DMS153 (cell line): ENCODE data around the gene NKAIN4.

Source experiments
- DNase-seq: peaks from one replicate; lab custom pipeline; 2025; lab: John Stamatoyannopoulos, UW

The NKAIN4 gene

DNA sequence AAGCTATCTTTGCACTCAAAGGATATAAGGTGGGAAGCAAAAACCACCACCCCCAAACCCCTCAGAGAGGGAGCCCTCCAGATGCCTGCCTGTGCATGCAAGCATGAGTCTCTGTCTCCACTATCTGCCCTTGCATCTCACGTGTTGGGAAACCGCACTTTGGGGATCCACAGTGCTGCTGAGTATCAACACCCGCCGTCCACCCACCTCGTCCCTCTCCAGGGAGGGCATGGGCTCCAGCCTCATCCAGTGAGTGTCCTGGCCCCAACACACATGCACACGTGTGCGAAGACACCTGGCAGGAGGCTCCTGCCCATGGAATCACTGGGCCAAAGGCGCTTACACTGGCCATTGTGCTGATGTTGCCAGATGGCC, 34.8 kb downstream of the NKAIN4 start:
- DNase-seq, result no peak

DNA sequence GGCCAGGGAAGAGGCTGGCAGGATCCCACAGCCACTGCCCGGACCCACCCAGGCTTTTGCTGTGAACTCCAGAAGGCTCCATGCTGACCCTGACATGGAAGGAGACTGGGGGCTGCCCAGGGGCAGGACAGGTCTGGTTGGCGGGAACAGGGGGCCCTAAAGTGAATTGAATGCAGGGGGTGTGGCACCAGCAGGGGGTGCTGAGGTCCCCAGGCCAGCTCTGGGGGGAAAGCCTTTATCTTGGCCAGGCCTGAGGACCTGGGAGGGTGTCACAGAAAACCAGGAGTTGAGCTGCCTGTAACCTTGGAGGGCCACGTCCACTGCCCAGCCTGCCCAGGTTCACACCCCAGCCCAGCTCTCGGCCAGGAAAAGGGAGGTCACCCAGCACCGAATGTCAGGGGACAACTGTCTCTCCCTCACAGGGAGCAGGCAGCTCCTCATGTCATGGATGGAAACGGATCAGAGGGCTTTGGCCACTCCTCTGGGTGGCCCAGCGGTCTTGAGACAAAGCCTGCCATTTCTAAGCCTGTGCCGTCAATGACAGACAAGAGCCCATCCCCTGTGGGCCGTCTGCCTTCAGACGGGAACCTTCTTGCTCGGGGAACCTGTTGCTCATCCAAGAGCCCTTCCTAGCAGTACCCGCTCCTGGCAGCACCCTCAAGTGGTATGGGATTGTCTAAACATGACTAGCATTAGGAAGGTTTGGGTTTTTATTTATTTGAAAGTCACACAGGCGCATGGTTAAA, 35.4 kb downstream of the NKAIN4 start:
- no peak for DNase-seq

DNA sequence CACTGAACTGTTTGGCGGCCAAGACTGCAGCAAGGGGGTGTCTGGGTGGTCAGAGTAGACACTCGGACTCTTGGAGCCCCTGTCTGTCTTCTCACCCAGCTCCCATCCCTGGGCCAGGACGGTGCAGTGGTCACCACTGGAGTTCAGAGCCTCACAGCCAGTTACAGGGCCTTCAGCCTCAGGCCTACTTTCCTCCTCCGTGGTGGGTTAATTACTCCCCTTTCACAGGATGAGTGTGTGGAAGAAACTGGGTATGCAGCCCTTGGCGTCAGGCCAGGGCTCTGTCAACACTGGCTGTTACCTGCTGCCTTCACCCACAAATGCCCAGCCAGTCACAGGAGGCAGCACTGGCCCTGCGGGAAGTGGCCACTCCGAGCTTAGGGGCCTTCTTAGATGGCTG, 36.6 kb downstream of the NKAIN4 start:
- no peak for DNase-seq

DNA sequence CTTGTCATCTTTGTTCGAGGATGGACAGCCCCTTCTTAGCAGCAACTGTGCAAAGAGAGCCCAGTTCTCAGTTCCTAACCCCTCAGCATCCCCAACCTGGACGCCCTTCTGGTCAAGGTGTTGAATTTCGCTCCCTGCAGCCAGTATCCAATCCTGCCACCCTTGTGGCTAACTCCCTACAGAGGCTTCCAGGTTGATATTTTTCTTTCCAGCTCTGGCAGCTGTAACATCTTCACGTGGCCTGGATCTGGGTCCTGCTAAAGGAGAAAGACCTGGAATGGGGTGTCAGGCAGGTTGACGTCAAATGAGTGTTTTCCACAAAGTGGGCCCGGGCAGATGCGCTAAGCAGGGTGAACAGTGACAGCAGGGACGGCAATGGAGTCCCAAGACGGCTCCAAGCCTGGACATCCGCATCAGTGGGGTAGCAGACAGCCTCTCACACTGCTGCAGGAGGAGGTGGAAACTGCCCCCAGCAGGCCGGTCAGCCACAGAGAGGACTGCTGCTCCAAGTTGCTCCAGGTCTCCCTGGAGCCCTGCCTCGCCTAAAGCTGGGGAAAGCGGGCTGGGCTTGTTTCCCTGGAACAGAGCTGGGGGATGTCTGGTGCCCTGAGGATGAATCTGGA, 37.3 kb downstream of the NKAIN4 start:
- no peak for DNase-seq

DNA sequence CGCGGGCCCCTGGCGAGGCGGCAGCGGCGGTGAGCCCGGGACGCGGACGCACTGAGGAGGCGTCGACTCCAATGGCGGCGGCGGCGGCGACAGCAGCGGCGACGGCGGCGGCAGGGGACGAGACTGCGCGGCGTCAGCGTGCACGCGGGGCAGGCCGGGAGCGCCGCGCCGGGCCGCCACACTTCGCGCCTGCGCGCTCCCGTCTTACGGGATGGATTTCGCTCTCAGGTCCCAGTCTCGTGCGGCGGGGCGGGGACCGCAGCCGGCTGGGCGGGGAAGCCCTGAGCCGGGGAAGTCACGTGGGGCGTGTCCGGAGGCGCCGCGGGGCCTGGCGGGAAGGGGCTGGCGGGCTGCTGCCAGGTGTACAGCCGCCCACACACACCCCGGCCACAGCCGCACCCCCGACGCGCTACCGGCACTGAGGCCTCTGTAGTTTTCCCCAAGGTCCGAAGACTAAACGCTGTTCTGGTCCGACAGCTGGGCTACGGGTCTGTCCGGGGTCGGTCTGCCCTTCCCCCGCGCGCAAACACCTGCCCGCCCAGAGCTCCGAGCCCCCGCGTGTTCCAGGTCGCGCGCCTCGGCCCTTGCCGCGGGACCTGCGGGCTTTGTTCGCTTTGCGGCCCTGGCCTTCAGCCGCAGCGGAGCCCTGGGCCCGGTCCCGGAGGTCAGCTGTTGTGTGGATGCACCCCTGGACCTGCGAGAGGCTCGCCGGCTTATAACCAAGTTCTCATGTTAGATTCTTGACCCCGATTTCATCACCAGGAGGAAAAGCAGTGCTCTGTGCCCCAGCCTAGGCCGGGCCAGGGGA, 38.0 kb downstream of the NKAIN4 start, which contains the start of gene YTHDF1:
YTHDF1 (minus strand) TSS at position 91 of the 808 bp plus-strand sequence. CDS start 239 bp downstream, outside the sequence.
- peak; percentile 92 for DNase-seq

DNA sequence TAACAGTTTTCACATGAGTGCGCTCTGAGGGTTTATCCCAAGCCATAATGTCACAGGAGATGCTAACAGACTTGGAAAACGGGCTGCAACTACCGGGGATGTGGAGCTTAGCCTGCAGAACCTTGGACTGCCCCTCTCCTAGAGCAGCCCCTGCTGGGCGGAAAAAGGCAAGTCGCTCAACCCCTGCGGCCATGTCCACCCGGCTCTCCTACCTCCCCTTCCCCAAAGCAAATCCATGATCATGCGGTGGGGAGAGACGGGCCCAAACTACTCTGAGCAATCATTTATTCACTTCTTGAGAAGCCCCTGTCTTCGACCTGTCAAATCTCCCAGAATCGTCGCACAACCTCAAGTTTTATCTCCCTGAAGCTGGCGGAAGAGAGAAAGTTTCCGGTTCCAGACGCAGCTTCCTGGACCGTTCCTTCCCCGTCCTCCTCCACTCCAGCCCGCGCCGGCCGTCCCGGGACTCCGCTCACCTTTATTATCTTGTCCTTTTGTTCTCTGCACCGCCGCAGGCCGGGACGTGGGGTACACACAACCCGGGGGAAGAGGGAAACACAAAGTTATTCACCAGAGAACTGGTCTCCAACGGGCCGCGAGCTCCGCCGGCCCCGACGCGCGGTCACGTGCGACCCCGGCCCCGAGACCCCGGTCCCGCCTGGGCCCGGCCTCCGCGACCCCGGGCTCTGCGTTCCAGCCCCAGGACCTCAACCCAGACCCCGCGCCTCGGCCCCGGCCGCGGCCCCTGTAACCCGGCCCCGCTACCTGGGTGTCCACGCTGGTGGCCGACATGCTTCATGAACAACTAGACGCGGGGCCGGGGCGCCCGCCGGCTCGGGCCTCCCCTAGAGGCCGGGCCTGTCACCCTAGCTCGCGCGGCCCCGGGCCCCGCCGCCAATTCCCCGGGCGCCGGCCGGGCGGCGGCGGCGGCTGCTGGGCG, 38.9 kb downstream of the NKAIN4 start:
- DNase-seq, result no peak

DNA sequence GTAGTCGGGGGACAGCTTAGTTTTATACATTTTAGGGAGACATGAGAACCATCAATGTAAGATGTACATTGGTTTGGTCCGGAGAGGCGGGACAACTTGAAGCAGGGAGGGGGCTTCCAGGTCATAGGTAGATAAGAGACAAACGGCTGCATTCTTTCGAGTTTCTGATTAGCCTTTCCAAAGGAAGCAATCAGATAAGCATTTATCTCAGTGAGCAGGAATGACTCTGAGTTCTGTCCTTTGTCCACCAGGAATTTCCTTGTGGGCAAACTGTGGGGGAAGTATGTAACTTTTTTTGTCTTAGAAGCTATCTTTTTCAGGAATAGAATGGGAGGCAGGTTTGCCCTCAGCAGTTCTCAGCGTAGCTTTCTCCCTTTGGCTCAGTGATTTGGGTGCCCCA, 39.7 kb downstream of the NKAIN4 start:
- DNase-seq, result no peak

DNA sequence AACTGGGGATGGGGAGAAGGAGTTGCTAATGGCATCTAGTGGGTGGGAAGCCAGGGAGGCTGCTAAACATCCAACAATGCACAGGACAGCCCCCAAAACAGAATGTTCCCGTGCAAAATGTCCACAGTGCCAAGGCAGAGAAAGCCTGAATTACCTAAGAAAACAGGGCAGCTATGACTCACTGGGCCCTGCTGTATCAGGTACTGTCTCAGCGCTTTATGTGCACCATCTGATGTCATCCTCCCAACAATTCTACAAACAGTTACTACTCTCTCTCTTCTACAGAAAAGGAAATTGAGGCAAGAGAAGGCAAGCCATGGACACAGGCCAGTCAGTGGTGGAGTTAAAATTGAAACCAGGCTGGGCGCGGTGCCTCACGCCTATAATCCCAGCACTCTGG, 41.5 kb downstream of the NKAIN4 start:
- no peak for DNase-seq

DNA sequence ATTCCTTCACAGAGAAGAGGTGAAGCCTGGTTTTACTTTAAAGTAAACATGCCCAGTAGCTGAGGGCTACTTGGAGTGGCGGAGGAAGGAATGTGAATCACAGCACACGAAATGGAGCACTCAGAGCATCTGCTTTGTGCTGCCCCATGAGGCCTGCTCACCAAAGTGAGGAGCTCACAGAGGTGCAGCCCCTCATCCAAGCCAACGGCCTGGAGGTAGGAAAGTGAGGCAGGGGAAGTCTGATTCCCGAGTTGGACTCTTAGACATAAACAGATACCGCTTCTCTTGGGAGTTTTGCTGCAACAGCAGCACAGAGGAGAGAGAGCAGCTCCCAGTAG, 41.9 kb downstream of the NKAIN4 start:
- no peak for DNase-seq

DNA sequence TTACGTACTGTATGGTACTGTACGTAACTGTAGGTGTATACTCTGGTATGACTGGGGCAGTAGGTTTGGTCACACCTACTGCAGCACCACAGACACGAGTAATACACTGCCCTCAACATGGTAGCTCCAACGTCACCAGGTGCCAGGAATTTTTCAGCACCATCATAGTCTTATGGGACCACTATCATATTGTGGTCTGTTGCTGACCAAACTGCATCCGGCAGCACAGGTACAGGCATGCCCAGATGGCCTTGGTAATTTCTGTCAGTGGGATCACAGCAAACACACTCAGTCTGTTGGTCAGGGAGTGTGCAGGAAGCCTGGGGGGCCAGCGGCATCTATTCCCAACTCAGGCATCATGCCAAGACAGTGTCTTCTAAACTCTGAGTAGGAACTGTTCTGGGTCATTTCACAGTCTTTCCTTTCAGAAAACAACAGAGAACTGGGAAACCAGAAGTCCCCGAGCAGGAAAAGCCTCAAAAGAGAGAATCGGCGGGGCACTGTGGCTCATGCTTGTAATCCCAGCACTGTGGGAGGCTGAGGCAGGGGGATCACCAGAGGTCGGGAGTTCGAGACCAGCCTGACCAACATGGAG, 44.2 kb downstream of the NKAIN4 start:
- DNase-seq, result no peak

DNA sequence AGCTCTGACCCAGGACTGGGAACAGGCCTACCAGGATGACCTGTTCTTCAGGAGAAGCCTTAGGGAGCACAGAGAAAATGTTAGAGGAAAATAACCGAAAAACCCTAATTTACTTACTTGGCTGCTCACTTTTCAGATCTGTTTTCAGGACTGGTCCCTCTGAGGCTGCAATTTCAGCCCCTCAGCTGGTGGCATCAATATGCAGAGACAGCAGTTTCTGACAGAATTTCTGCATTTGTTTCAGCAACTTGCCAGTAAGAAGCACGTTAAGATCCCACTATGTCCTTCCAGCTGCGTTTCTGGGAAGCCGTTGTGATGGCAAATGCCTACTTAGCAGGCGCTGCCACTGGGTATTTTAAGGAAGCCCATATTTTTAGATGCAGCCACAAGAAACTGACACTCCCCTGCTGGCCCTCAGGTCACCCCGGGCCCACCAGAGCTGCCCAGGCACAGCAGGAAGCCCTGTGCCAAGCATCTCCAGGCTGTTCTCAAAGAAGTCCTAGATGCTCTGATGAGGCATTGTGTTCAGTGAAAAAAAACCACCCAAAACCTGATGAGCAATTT, 45.8 kb downstream of the NKAIN4 start:
- no peak for DNase-seq

DNA sequence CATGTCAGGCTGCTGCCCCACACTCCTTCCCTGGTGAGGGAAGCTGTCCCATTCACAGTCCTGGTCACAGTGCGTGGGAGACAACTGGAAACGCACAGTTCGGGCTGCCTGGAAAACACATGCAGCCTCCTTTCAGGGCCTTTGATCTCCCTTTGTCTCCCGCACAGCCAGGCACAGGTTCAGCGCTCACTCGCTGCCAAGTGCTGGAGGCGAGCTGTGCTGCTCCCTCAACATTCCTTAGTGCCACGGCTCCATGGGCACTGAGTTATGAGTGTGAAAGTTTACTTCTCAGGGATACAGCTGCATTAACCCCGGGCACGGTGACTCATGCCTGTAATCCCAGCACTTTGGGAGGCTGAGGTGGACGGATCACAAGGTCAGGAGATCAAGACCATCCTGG, 47.4 kb downstream of the NKAIN4 start:
- DNase-seq, result no peak

DNA sequence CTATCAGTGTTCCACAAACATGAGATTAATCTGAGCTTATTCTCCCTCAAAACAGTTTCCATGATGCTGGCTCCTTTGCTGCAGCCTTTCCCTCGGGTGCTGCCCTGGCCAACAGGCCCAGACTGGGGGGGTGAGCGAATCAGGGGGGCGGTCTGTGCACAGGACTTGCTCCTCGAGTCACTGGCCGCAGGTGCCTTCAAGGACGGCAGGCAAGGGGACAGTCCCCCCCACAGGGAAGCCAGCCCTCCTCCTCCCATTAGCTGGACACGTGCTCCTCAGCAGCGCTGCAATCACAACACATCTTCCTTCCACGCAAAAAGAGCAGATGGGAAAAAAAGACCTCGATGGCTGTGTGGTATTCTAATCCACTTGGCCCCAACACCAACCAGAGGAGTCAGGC, 48.4 kb downstream of the NKAIN4 start:
- no peak for DNase-seq

DNA sequence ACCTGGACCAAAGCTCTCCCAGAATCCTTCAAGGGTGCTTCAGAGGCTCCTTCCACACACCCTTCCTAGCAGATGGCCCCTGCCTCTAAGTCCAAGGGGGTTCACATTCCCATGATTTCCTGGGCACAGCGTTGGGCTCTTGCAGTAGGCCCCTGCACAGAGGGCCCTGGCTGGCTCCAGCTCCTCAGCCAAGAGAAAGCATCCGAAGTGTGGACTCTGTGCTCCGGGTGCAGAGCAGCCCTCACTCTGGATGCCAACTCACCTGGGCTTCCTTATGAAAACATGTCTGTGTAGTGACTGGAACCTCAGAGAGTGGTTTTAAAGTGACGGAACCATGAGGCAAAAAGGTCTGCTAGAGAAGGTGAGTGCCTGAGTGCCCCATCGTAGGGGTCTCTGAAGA, 49.9 kb downstream of the NKAIN4 start:
- no peak for DNase-seq

DNA sequence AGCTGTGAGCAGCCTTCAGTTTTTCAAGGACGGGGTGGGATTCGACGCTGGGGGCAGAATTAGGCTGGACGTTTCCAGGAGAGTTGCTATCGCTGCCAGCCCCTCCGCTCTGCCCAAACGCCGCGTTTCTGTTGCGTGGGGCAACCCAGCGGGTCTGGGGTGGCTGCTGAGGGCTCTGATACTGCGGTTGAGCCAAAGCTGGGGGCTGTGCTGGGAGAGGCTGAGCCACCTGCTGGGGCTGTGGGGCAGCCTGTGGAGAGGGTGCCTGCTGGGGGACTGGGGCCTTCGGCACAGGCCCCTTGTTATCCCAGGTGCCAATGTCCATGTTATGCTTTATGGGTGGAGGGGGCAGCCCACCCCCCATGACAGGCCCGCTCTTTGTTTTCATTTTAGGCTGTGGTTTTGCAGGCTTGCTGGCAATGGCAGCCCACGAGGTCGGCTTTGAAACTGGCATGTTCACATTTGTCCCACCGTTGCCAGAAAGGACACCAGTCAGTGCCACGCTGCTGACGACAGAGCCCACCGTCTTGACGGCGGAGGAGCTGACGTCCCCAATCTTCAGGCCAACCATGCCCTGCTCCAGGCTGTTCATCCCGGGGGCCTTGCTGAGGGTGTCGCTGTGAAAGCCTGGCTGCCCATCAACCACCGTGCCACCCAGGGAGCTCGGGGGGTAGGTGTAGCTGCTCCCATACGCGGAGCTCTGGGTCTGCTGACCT, 51.3 kb downstream of the NKAIN4 start:
- no peak for DNase-seq

DNA sequence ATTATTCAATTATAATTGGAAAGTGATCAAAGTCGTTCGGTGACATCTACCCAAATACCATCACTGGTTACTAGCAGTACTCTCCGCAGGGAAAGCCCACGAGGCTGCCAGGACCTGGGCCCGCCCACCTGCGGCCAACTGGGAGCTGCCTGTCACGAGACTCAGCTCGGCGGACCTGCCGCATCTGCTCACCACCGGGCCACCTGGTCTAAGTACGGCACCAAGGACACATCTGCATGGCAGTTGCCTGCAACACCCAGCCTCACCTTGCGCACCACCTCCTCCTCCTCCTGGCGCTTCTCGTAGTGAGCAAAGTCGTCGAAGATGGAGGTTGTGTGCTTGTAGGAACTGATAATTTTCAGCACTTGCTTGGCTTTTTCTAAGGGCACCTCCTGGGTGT, 52.2 kb downstream of the NKAIN4 start:
- no peak for DNase-seq

DNA sequence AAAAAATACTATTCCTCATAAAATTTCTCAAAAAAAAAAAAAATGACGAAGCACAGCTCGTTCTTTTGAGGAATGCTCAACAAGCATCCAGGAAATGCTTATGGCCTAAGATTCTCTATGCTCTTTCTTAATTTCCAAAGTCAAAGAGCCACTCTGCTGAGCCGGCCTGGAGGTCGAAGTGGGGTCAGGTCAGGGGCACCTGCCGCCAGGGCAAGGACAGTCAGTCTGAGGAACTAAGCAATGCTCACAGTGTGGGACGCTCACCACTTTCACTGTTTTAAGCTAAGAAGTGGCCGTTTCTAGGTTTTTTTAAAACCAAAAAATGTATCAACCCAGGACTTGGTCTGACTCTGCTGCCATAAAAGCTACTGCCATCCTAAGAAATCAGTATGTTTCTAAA, 55.7 kb downstream of the NKAIN4 start:
- DNase-seq, result no peak

DNA sequence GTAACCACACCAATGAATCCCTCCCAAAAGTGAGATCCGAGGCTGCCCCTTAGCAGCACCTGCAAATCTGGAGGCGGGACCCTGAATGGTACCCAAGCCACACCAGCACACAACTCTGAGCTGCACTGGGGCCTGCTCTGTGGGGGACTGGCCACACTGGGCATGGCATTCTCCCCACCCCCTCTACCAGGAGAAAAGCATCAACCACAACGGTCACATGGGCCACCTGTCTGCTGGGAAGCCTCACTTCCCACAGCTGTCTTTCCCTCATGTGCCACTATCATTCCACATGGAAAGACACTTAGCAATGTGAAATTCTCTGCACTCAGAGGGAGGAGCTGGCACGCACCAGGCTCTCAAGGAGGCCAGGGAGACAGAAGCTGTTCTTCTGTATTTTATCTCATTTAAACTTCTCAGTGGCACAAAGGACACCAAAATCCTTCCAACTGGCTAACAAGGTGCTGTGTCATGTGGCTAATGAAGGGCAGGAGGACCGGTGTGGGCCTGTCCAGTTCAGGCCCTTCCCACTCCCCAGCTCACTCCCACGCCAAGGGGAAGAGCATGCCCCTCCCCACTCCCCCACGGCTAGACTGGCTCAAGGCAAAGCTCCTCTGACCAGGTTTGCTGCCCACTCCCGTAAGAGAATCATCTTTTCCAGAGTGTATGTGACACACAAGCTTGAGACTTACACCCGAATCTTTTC, 57.3 kb downstream of the NKAIN4 start:
- DNase-seq, result no peak

DNA sequence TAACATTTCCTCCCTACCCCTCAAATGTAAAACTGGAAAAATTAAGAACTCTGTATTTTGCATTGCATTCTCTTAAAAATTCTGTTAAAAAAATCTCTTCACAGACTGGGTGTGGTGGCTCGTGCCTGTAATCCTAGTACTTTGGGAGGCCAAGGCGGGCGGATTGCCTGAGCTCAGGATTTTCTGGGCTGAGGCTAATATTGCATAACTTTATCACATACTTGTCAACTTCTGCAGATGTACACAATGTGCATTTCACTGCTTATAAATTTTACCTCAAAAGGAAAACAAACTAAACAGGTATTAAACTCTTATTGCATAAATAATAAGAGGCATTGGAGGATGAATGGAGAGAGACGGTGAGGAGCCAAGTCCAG, 59.5 kb downstream of the NKAIN4 start:
- DNase-seq, result no peak
